ENCODE results near the gene ZFR. TPM values are rescaled to one million over a fixed set of nuclear protein-coding genes. Genes with fewer than 3 reads are reported as not detected.

Gene ZFR
- polyA plus RNA-seq, 1 experiment: 88.6 TPM

DNA sequence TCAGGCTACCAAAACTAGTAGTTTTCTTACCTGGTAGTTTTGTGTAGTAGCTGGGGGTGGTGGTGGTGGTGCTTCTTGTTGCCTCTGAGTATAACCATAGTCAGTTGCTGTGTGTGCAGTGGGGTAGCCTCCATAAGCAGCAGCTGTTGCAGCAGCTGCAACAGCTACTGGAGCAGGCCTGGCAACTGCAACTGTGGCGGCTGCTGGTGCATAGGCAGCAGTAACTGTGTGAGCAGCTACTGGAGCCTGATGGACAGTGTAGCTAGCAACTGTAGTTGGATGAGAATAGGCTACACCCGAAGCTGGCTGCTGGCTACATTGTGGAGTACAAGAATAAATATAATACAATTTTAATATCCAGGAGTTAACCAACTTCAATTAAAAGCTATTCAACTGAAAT is 24.7 kb downstream of the ZFR start:
- Histone ChIP-seq H3K27me3 (ENCODE audit: control insufficient read depth, insufficient read depth, low read length) (no peaks in the 10 kb centered on the region), H3K4me3 (ENCODE audit: low read depth, low read length) (no peak overlapping the region), H3K36me3 (ENCODE audit: control insufficient read depth, insufficient read depth, low read length) (peaks cover 3% of the 10 kb centered on the region)
- TF ChIP-seq, protein P1, sequence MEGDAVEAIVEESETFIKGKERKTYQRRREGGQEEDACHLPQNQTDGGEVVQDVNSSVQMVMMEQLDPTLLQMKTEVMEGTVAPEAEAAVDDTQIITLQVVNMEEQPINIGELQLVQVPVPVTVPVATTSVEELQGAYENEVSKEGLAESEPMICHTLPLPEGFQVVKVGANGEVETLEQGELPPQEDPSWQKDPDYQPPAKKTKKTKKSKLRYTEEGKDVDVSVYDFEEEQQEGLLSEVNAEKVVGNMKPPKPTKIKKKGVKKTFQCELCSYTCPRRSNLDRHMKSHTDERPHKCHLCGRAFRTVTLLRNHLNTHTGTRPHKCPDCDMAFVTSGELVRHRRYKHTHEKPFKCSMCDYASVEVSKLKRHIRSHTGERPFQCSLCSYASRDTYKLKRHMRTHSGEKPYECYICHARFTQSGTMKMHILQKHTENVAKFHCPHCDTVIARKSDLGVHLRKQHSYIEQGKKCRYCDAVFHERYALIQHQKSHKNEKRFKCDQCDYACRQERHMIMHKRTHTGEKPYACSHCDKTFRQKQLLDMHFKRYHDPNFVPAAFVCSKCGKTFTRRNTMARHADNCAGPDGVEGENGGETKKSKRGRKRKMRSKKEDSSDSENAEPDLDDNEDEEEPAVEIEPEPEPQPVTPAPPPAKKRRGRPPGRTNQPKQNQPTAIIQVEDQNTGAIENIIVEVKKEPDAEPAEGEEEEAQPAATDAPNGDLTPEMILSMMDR (IDR thresholded peaks at IDR 0.05; ENCODE audit: insufficient read depth, low read depth, low read length): no peak
- ChIA-PET POLR2A (no interaction called here), CTCF (interaction anchor here (0.6 to 1.3 kb wide), 4 partner anchors 8 to 170 kb away, joined by 3 to 4 read pairs (median 3); no protein-coding TSS in a partner anchor)
- DNase-seq (ENCODE audit: low read depth): no peak

GRCh38 chr5:32413466-32414263 is 30.9 kb downstream of the ZFR start:
- no peak overlapping the region for H3K4me3 ChIP-seq (ENCODE audit: low read depth, low read length)
- peaks cover 13% of the 10 kb centered on the region for H3K36me3 ChIP-seq (ENCODE audit: control insufficient read depth, insufficient read depth, low read length)
- no peak for DNase-seq (ENCODE audit: low read depth)
- CTCF ChIA-PET: interaction anchor here (0.6 kb wide), 1 partner anchor 179 kb away, joined by 3 read pairs; no protein-coding TSS in a partner anchor
- TF ChIP-seq, protein P1 (IDR thresholded peaks at IDR 0.05; ENCODE audit: insufficient read depth, low read depth, low read length): no peak
- H3K27me3 ChIP-seq (ENCODE audit: control insufficient read depth, insufficient read depth, low read length): no peaks in the 10 kb centered on the region
- POLR2A ChIA-PET: interaction anchor here (0.6 kb wide), 1 partner anchor 176 kb away, joined by 4 read pairs; no protein-coding TSS in a partner anchor

DNA sequence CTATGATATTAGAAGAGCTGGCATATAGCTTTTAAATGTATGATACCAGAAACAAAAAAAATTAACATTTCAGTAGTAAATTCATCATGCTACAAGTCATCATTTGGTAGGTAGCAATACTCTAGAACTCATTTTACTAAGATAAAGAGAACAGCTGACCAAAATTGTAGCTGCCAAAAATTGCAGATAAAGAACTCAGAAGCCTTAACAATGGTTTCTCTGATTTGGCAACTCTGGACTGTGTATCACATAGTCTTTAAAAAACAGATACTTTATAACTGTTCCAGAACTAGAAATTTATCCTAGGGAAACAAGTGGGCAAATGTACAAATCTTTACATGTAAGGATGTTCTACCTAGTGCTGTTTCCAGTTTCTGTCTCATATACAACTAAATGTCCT is 33.9 kb downstream of the ZFR start:
- Histone ChIP-seq H3K27me3 (ENCODE audit: control insufficient read depth, insufficient read depth, low read length) (no peaks in the 10 kb centered on the region), H3K36me3 (ENCODE audit: control insufficient read depth, insufficient read depth, low read length) (peaks cover 14% of the 10 kb centered on the region), H3K4me3 (ENCODE audit: low read depth, low read length) (no peak overlapping the region)
- no peak for DNase-seq (ENCODE audit: low read depth)
- TF ChIP-seq, protein P1 (IDR thresholded peaks at IDR 0.05; ENCODE audit: insufficient read depth, low read depth, low read length): no peak
- ChIA-PET POLR2A (no interaction called here), CTCF (interaction anchor here (1.0 kb wide), 1 partner anchor 179 kb away, joined by 6 read pairs; no protein-coding TSS in a partner anchor)

DNA sequence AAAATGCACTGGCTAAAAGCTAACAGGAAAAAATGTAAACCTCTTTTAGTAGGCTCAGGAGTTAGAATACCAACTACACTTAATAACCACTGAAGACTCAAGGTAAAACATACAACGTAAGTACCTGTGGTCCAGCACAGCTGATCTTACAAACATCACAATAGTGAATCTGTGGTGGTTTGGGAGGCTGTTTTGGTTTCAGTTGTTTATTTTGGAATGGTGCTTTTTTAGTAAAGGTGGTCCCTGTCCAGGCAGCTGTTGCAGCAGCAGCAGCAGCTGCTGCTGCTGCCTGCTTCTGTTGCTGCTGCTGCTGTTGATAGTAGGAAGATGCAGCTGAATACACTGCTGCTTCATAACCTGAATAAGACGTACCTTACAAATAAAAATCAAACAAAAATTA is 37.9 kb downstream of the ZFR start:
- no peak for DNase-seq (ENCODE audit: low read depth)
- TF ChIP-seq, protein P1 (IDR thresholded peaks at IDR 0.05; ENCODE audit: insufficient read depth, low read depth, low read length): no peak
- ChIA-PET POLR2A (no interaction called here), CTCF (interaction anchor here (0.7 to 1.2 kb wide), 4 partner anchors 8 to 283 kb away, joined by 3 to 4 read pairs (median 4); no protein-coding TSS in a partner anchor)
- peaks cover 17% of the 10 kb centered on the region for H3K36me3 ChIP-seq (ENCODE audit: control insufficient read depth, insufficient read depth, low read length)
- H3K4me3 ChIP-seq (ENCODE audit: low read depth, low read length): no peak overlapping the region
- no peaks in the 10 kb centered on the region for H3K27me3 ChIP-seq (ENCODE audit: control insufficient read depth, insufficient read depth, low read length)

GRCh38 chr5:32405507-32405906 is 39.0 kb downstream of the ZFR start:
- peaks cover 17% of the 10 kb centered on the region for H3K36me3 ChIP-seq (ENCODE audit: control insufficient read depth, insufficient read depth, low read length)
- no peaks in the 10 kb centered on the region for H3K27me3 ChIP-seq (ENCODE audit: control insufficient read depth, insufficient read depth, low read length)
- CTCF ChIA-PET: no interaction called here
- TF ChIP-seq, protein P1 (IDR thresholded peaks at IDR 0.05; ENCODE audit: insufficient read depth, low read depth, low read length): no peak
- H3K4me3 ChIP-seq (ENCODE audit: low read depth, low read length): no peak overlapping the region
- no peak for DNase-seq (ENCODE audit: low read depth)
- POLR2A ChIA-PET: no interaction called here

Data from BJ (cell line).